K562 (cell line): Measurements from ENCODE around the gene METAP2. TPM values are rescaled to one million over a fixed set of nuclear protein-coding genes. Genes with fewer than 3 reads are reported as not detected.

Experiments used
- ATAC-seq: fragments of 200-7000 bp; cut with Tn5 transposase; 3 replicates; pipeline ENCODE4 v1.9.1; 2020; ENCODE audit warnings: moderate library complexity
- BruUV-seq: library from RNA; stranded (reverse); fragments of 400-500 nt; replicated peaks from 2 replicates; lab custom pipeline; 2021; lab: Mats Ljungman, UMichigan
- CTCF ChIA-PET: fragments of 300-600 bp; formaldehyde crosslinking; extraction: SDS; loops from one replicate; lab custom pipeline; 2021; ENCODE audit warnings: low intra/inter-chr PET ratio; lab: Yijun Ruan, JAX
- POLR2A ChIA-PET: fragments of 300-600, 350-650 bp; sonication (Branson Sonifier 250); formaldehyde crosslinking; extraction: SDS; loops from one replicate; lab custom pipeline; 2021; ENCODE audit warnings: antibody characterized with exemption, inconsistent platforms; lab: Yijun Ruan, JAX
- DNase-seq, 4 experiments: peaks; one replicate each; pipeline versions ENCODE4 v3.0.0 to v3.0.0-alpha.2; 2011 to 2018; ENCODE audit warnings: low spot score in 3 of 4, mixed read lengths in 3 of 4; ENCODE audit errors: extremely low read depth in 1 of 4
- FAIRE-seq: peaks from 2 replicates; lab custom pipeline; 2011; peaks lifted over from hg19 to GRCh38; lab: Jason Lieb, UNC
- H2AFZ ChIP-seq: 2 replicates; pipeline ENCODE4 v1.6.0; 2011; ENCODE audit warnings: low read depth, low read length, control low read depth, inconsistent platforms
- H3K27ac ChIP-seq: fragments of 200-600 bp; 3 replicates; pipeline ENCODE4 v1.8.0; 2011; ENCODE audit warnings: low read depth, mild to moderate bottlenecking, control low read depth, inconsistent platforms, low read length, moderate library complexity, mixed read lengths; ENCODE audit errors: extremely low read depth
- H3K27me3 ChIP-seq, 2 experiments: fragments of 300-600 bp in 1 of 2; 2 replicates in 1 of 2; 3 replicates in 1 of 2; pipeline versions ENCODE4 v1.6.0 to v1.8.0; 2011; ENCODE audit warnings: inconsistent platforms in 2 of 2, low read length in 2 of 2, mild to moderate bottlenecking in 1 of 2, mixed read lengths in 1 of 2, moderate library complexity in 1 of 2; ENCODE audit not compliant: control insufficient read depth in 2 of 2, insufficient read depth in 2 of 2
- H3K36me3 ChIP-seq: fragments of 300-600 bp; 3 replicates; pipeline ENCODE4 v1.8.0; 2011; ENCODE audit warnings: mild to moderate bottlenecking, low read length, inconsistent platforms; ENCODE audit not compliant: control insufficient read depth, insufficient read depth
- H3K4me1 ChIP-seq, 2 experiments: fragments of 200-600 bp in 1 of 2; replicated peaks in 1 of 2; 2 replicates in 1 of 2; 3 replicates in 1 of 2; pipeline versions ENCODE4 v1.5.1 to v1.8.0; 2011; ENCODE audit warnings: inconsistent platforms in 2 of 2, low read length in 2 of 2, mild to moderate bottlenecking in 1 of 2, mixed read lengths in 1 of 2, moderate library complexity in 1 of 2; ENCODE audit not compliant: control insufficient read depth in 2 of 2, insufficient read depth in 2 of 2
- H3K4me2 ChIP-seq: 2 replicates; pipeline ENCODE4 v1.6.1; 2011; ENCODE audit warnings: low read length, control low read depth, inconsistent platforms, mixed read lengths; ENCODE audit not compliant: insufficient read depth
- H3K4me3 ChIP-seq: fragments of 200-600 bp; sonication (generic), shearing (Covaris generic); 2 replicates; pipeline ENCODE4 v1.5.1; 2016; ENCODE audit warnings: control low read depth, inconsistent platforms
- H3K79me2 ChIP-seq: fragments of 200-600 bp; 3 replicates; pipeline ENCODE4 v1.8.0; 2011; ENCODE audit warnings: low read length, inconsistent platforms; ENCODE audit not compliant: control insufficient read depth, insufficient read depth
- H3K9ac ChIP-seq, 2 experiments: 2 replicates each; pipeline versions ENCODE4 v1.6.0 to v1.6.1; 2011; ENCODE audit warnings: low read depth in 2 of 2, low read length in 2 of 2, control low read depth in 1 of 2, inconsistent platforms in 1 of 2, mild to moderate bottlenecking in 1 of 2, mixed read lengths in 1 of 2; ENCODE audit not compliant: insufficient read depth in 1 of 2
- H3K9me1 ChIP-seq: one replicate; pipeline ENCODE4 v1.6.0; 2011; ENCODE audit warnings: inconsistent platforms, mild to moderate bottlenecking, low read length, moderate library complexity; ENCODE audit not compliant: control insufficient read depth, insufficient read depth
- H3K9me3 ChIP-seq: replicated peaks from 2 replicates; pipeline ENCODE4 v1.5.1; 2011; ENCODE audit warnings: low read depth, low read length, inconsistent platforms; ENCODE audit not compliant: control insufficient read depth, insufficient read depth
- H4K20me1 ChIP-seq: replicated peaks from 2 replicates; pipeline ENCODE4 v1.6.1; 2011; ENCODE audit warnings: low read length, inconsistent platforms, mixed read lengths; ENCODE audit not compliant: control insufficient read depth, insufficient read depth
- ASH1L ChIP-seq: fragments of 450-650 bp; IDR thresholded peaks from 2 replicates; pipeline ENCODE4 v1.6.1; 2018; ENCODE audit warnings: borderline replicate concordance, mild to moderate bottlenecking, low read depth; ENCODE audit not compliant: partially characterized antibody
- BRF2 ChIP-seq: IDR thresholded peaks from 3 replicates; pipeline ENCODE4 v1.6.1; 2011; ENCODE audit warnings: borderline replicate concordance, mild to moderate bottlenecking; ENCODE audit not compliant: insufficient read length, insufficient read depth
- CTCFL ChIP-seq: IDR thresholded peaks from 2 replicates; pipeline ENCODE4 v1.6.1; 2011; ENCODE audit warnings: borderline replicate concordance, low read depth, mild to moderate bottlenecking, moderate library complexity, low read length; ENCODE audit not compliant: insufficient read depth, poor library complexity, severe bottlenecking
- ESRRB ChIP-seq: fragments of 250-450 bp; sonication (Bioruptor Pico); IDR thresholded peaks from 2 replicates; pipeline ENCODE4 v1.5.0; 2020; ENCODE audit warnings: mild to moderate bottlenecking, moderate library complexity, borderline replicate concordance
- HDAC2 ChIP-seq: fragments of 450-650 bp; IDR thresholded peaks from 2 replicates; pipeline ENCODE4 v1.6.1; 2016; ENCODE audit warnings: mild to moderate bottlenecking
- KDM1A ChIP-seq, 2 experiments: fragments of 450-650 bp; IDR thresholded peaks; 2 replicates each; pipeline ENCODE4 v1.6.1; 2016; ENCODE audit warnings: mild to moderate bottlenecking in 2 of 2
- SNIP1 ChIP-seq: fragments of 450-650 bp; IDR thresholded peaks from 2 replicates; pipeline ENCODE4 v1.7.1; 2017; ENCODE audit warnings: low read depth, mild to moderate bottlenecking
- SNRNP70 ChIP-seq: fragments of 200-400 bp; formaldehyde crosslinking; optimal IDR thresholded peaks from 2 replicates; pipeline ENCODE3; 2017; ENCODE audit warnings: low read depth, low read length
- TAF9B ChIP-seq: fragments of 450-650 bp; IDR thresholded peaks from 2 replicates; pipeline ENCODE4 v1.6.1; 2018; ENCODE audit warnings: mild to moderate bottlenecking; ENCODE audit not compliant: partially characterized antibody
- TEAD2 ChIP-seq: fragments of 450-650 bp; IDR thresholded peaks from 2 replicates; pipeline ENCODE4 v1.6.1; 2016; ENCODE audit warnings: missing genetic modification characterization, control low read depth, missing compliant biosample characterization
- ZNF121 ChIP-seq: sonication (generic); formaldehyde crosslinking; conservative IDR thresholded peaks from 2 replicates; pipeline ENCODE4 v1.8.0; 2022; ENCODE audit warnings: missing genetic modification reagents
- ZNF282 ChIP-seq: sonication (generic); formaldehyde crosslinking; IDR thresholded peaks from 2 replicates; pipeline ENCODE4 v1.8.1; 2023; ENCODE audit warnings: missing genetic modification reagents
- ZNF77 ChIP-seq: fragments of 250-450 bp; sonication (Bioruptor Pico); IDR thresholded peaks from 2 replicates; pipeline ENCODE4 v1.5.0; 2020
- WGBS: fragments of 100-300 bp; shearing (Covaris generic); methylation state at CpG from one replicate; pipeline ENCODE4 v1.1.6; 2016; ENCODE audit warnings: low coverage, mixed read lengths; ENCODE audit not compliant: insufficient coverage; ENCODE audit errors: missing lambda C conversion rate; 5-methylcytosine and 5-hydroxymethylcytosine counted together
- in situ Hi-C: fragments of 300-500 bp; cut with MboI; formaldehyde crosslinking; loops from 4 replicates; pipeline ENCODE4 v1.15.0; 2018; ENCODE audit warnings: inconsistent platforms, mixed read lengths
- intact Hi-C: fragments of 100-400 bp; cut with micrococcal nuclease; formaldehyde crosslinking; loops from 2 replicates; pipeline ENCODE4 v1.14.2; 2022
- polyA plus RNA-seq, 8 experiments: library from polyadenylated mRNA; depleted of rRNA in 4 of 8; stranded (reverse) in 5 of 8; unstranded in 3 of 8; fragments of >200 nt; fragmentation: Nextera tagmentation in 2 of 8; fragmentation: Illumina TruSeq in 1 of 8; extraction: Ambion mirVana in 2 of 8; extraction: Trizol in 1 of 8; gene quantifications; 2 replicates each; pipeline versions ENCODE4 v1.2.1 to v1.2.3, GENCODE V29; 2011 to 2014; ENCODE audit warnings: inconsistent platforms in 1 of 8, missing spikeins in 1 of 8
- total RNA-seq, 7 experiments: library from RNA; depleted of rRNA in 6 of 7; stranded (reverse); fragments of >200 nt in 6 of 7; fragmentation: Illumina TruSeq in 2 of 7; extraction: Trizol in 2 of 7; gene quantifications; 2 replicates each; pipeline versions ENCODE4 v1.2.1 to v1.2.3, GENCODE V29; 2011 to 2021; ENCODE audit warnings: low replicate concordance in 1 of 7

METAP2 gene
- total and polyA plus RNA-seq, 9 of the 15 experiments (the other 6 are each of a cell fraction or from before 2014, with no cell fraction given) = 75.5 to 205 (median 164) TPM

GRCh38 chr12:95543305-95543704 is 69.4 kb downstream of the METAP2 start:
- no TSS peak for BruUV-seq
- Histone ChIP-seq H3K27me3 (0 out of 5 replicates have a peak, but pooled peaks cover 0 to 3% of the 10 kb centered on the region in 2 experiments), H2AFZ (no peak overlapping the region), H3K4me2 (no peak overlapping the region), H3K9me1 (no peaks in the 10 kb centered on the region), H3K9me3 (no peaks in the 10 kb centered on the region), H3K36me3 (no peaks in the 10 kb centered on the region), H3K4me3 (no peak overlapping the region), H3K79me2 (peaks cover 4% of the 10 kb centered on the region; the same call in 1 of the 3 replicates), H4K20me1 (no peaks in the 10 kb centered on the region), H3K27ac (no peak overlapping the region), H3K4me1 (peaks cover 0 to 5% of the 10 kb centered on the region in 2 experiments; a peak in 3 of 5 replicates), H3K9ac (no peak overlapping the region)
- DNase-seq = no peak
- intact Hi-C loops (no loop called here), in situ Hi-C loops (no loop called here)
- ChIA-PET CTCF (no interaction called here), POLR2A (no interaction called here)
- FAIRE-seq = no peak
- TF ChIP-seq ZNF121 (peak; percentile 52), KDM1A (IDR thresholded peaks at IDR 0.05) (no peak)
- ATAC-seq = no peak
- WGBS = 73% methylated on average over 7 of the region's 7 CpGs

GRCh38 chr12:95544756-95545155 is 70.8 kb downstream of the METAP2 start:
- POLR2A ChIA-PET = no interaction called here
- H3K9me3 ChIP-seq = peaks cover 8% of the 10 kb centered on the region; the same call in 1 of the 2 replicates
- in situ Hi-C loops (no loop called here), intact Hi-C loops (no loop called here)
- WGBS = 20% methylated on average over 3 of the region's 3 CpGs
- no peak overlapping the region for H3K4me2 ChIP-seq
- FAIRE-seq = no peak
- no peak overlapping the region for H3K27ac ChIP-seq
- no peak overlapping the region for H3K9ac ChIP-seq
- H3K4me1 ChIP-seq = peaks cover 0 to 12% of the 10 kb centered on the region in 2 experiments; a peak in 3 of 5 replicates
- H3K79me2 ChIP-seq = peaks cover 4% of the 10 kb centered on the region; the same call in 1 of the 3 replicates
- 0 out of 5 replicates have a peak, but pooled peaks cover 0 to 3% of the 10 kb centered on the region in 2 experiments for H3K27me3 ChIP-seq
- DNase-seq = no peak
- ATAC-seq = no peak
- no peaks in the 10 kb centered on the region for H4K20me1 ChIP-seq
- no peaks in the 10 kb centered on the region for H3K36me3 ChIP-seq
- no peaks in the 10 kb centered on the region for H3K9me1 ChIP-seq
- CTCF ChIA-PET = no interaction called here
- H2AFZ ChIP-seq = no peak overlapping the region
- no peak overlapping the region for H3K4me3 ChIP-seq
- no TSS peak for BruUV-seq
- TF ChIP-seq CTCFL (no peak), ESRRB (no peak), ZNF282 (CRISPR knock-in tag) (no peak), SNIP1 (no peak), TEAD2 (no peak), ZNF77 (no peak), SNRNP70 (no peak), TAF9B (no peak), HDAC2 (no peak), BRF2 (no peak), ASH1L (no peak)
